Mammary epithelial cell (primary cell): ENCODE data around the gene AKAP7.

Experiments
- CTCF ChIP-seq, 2 donors: IDR thresholded peaks in 1 of 2; conservative IDR thresholded peaks in 1 of 2; 2 replicates each; pipeline ENCODE4 v1.5.1; 2011 to 2012; ENCODE audit warnings: inconsistent platforms in 2 of 2, low read length in 2 of 2, mild to moderate bottlenecking in 2 of 2, control low read depth in 1 of 2, low read depth in 1 of 2; ENCODE audit not compliant: insufficient read depth in 1 of 2; ENCODE audit errors: extremely low read depth in 1 of 2
- EZH2 ChIP-seq: IDR thresholded peaks from 2 replicates; pipeline ENCODE4 v1.6.1; 2012; ENCODE audit warnings: low read length, inconsistent platforms, borderline replicate concordance

- no peak for TF ChIP-seq CTCF (conservative IDR thresholded peaks at IDR 0.05 in 1 of 2, IDR thresholded peaks at IDR 0.05 in 1 of 2; ENCODE audit: extremely low read depth in 1 of 2, insufficient read depth in 1 of 2, low read depth in 1 of 2, low read length in 2 of 2)
- no peak for TF ChIP-seq EZH2
These were observed 21.1 kb downstream of the AKAP7 start for GRCh38 chr6:131156411-131156810.
